GM23338 (cell line): ENCODE results near the gene DRC1. TPM values are rescaled to one million over a fixed set of nuclear protein-coding genes. Genes with fewer than 3 reads are reported as not detected.

ENCODE experiments used
- ATAC-seq: fragments of 200-7000 bp; cut with Tn5 transposase; 3 replicates; pipeline ENCODE4 v1.9.1; 2020
- DNase-seq: peaks from one replicate; pipeline ENCODE4 v3.0.0-alpha.2; 2015; ENCODE audit warnings: low spot score
- H2AFZ ChIP-seq: fragments of 200-600 bp; sonication (generic); 2 replicates; pipeline ENCODE4 v1.8.0; 2016; ENCODE audit warnings: antibody characterized with exemption, mild to moderate bottlenecking, moderate library complexity
- H3F3A ChIP-seq: fragments of 200-600 bp; sonication (generic); replicated peaks from 2 replicates; pipeline ENCODE4 v1.8.0; 2017; ENCODE audit warnings: antibody characterized with exemption, mixed run types, low read depth
- H3K27ac ChIP-seq: fragments of 200-600 bp; sonication (generic); 2 replicates; pipeline ENCODE4 v1.6.1; 2016; ENCODE audit warnings: low read depth
- H3K27me3 ChIP-seq: fragments of 200-600 bp; sonication (generic); 2 replicates; pipeline ENCODE4 v1.8.0; 2016; ENCODE audit warnings: mild to moderate bottlenecking, mixed run types, moderate library complexity; ENCODE audit not compliant: insufficient read depth
- H3K36me3 ChIP-seq: fragments of 200-600 bp; sonication (generic); 2 replicates; pipeline ENCODE4 v1.8.0; 2016; ENCODE audit warnings: mild to moderate bottlenecking; ENCODE audit not compliant: insufficient read depth
- H3K4me1 ChIP-seq: fragments of 200-600 bp; sonication (generic); 2 replicates; pipeline ENCODE4 v1.8.0; 2016; ENCODE audit warnings: mild to moderate bottlenecking, moderate library complexity; ENCODE audit not compliant: insufficient read depth
- H3K4me2 ChIP-seq: fragments of 200-600 bp; sonication (generic); 2 replicates; pipeline ENCODE4 v1.7.1; 2017; ENCODE audit warnings: mixed run types
- H3K4me3 ChIP-seq: fragments of 200-600 bp; sonication (generic); 2 replicates; pipeline ENCODE4 v1.6.1; 2016; ENCODE audit warnings: mixed run types
- H3K79me2 ChIP-seq: fragments of 200-600 bp; sonication (generic); replicated peaks from 2 replicates; pipeline ENCODE4 v1.8.0; 2017; ENCODE audit warnings: mild to moderate bottlenecking; ENCODE audit not compliant: insufficient read depth
- H3K9me2 ChIP-seq: fragments of 200-600 bp; sonication (generic); 2 replicates; pipeline ENCODE4 v1.8.0; 2017; ENCODE audit not compliant: insufficient read depth
- H4K20me1 ChIP-seq: fragments of 200-600 bp; sonication (generic); replicated peaks from 2 replicates; pipeline ENCODE4 v1.8.0; 2017; ENCODE audit warnings: mild to moderate bottlenecking; ENCODE audit not compliant: insufficient read depth
- H3K27ac Mint-ChIP-seq: 2 replicates; pipeline ENCODE4 v1.8.0; 2020; ENCODE audit warnings: inconsistent platforms, mild to moderate bottlenecking, moderate library complexity, mixed read lengths
- H3K27me3 Mint-ChIP-seq: 3 replicates; pipeline ENCODE4 v1.8.0; 2022; ENCODE audit warnings: low read depth, mild to moderate bottlenecking, moderate library complexity, mixed read lengths, inconsistent platforms; ENCODE audit not compliant: insufficient read depth, poor library complexity
- H3K36me3 Mint-ChIP-seq: 3 replicates; pipeline ENCODE4 v1.8.0; 2021; ENCODE audit warnings: low read depth, mild to moderate bottlenecking, inconsistent platforms, moderate library complexity, mixed read lengths
- H3K4me1 Mint-ChIP-seq: 3 replicates; pipeline ENCODE4 v1.8.0; 2020; ENCODE audit warnings: mild to moderate bottlenecking, inconsistent platforms, mixed read lengths
- H3K4me3 Mint-ChIP-seq: 3 replicates; pipeline ENCODE4 v1.8.0; 2021; ENCODE audit warnings: moderate library complexity, mild to moderate bottlenecking, inconsistent platforms, mixed read lengths
- H3K9me3 Mint-ChIP-seq: 3 replicates; pipeline ENCODE4 v1.8.0; 2020; ENCODE audit warnings: moderate library complexity, mild to moderate bottlenecking, inconsistent platforms, mixed read lengths
- CREB1 ChIP-seq: fragments of 250-450 bp; sonication (Bioruptor Pico); IDR thresholded peaks from 2 replicates; pipeline ENCODE4 v1.5.0; 2020; ENCODE audit warnings: low read depth, mild to moderate bottlenecking, moderate library complexity
- CTCF ChIP-seq, 2 experiments: fragments of 200-600 bp in 1 of 2; sonication (generic) in 1 of 2; conservative IDR thresholded peaks; 2 replicates each; pipeline versions ENCODE4 v1.5.1 to v1.6.1; 2016 to 2017; ENCODE audit warnings: antibody characterized with exemption in 2 of 2, low read depth in 2 of 2, mild to moderate bottlenecking in 2 of 2, moderate library complexity in 1 of 2
- EZH2 ChIP-seq: fragments of 200-600 bp; sonication (generic); IDR thresholded peaks from one replicate; pipeline ENCODE4 v1.8.0; 2017; ENCODE audit warnings: antibody characterized with exemption, mild to moderate bottlenecking, low read depth; ENCODE audit not compliant: unreplicated experiment
- EZH2phosphoT487 ChIP-seq: fragments of 200-600 bp; sonication (generic); IDR thresholded peaks from one replicate; pipeline ENCODE4 v1.8.1; 2018; ENCODE audit warnings: antibody characterized with exemption; ENCODE audit not compliant: unreplicated experiment
- JUNB ChIP-seq: IDR thresholded peaks from one replicate; pipeline ENCODE4 v1.6.1; 2016; ENCODE audit warnings: antibody characterized with exemption; ENCODE audit not compliant: unreplicated experiment
- NANOG ChIP-seq: IDR thresholded peaks from 2 replicates; pipeline ENCODE4 v1.6.1; 2016; ENCODE audit warnings: antibody characterized with exemption, borderline replicate concordance
- POLR2AphosphoS5 ChIP-seq: IDR thresholded peaks from 2 replicates; pipeline ENCODE4 v1.6.1; 2016; ENCODE audit warnings: antibody characterized with exemption, low read depth
- REST ChIP-seq: IDR thresholded peaks from one replicate; pipeline ENCODE4 v1.6.1; 2018; ENCODE audit warnings: antibody characterized with exemption; ENCODE audit not compliant: unreplicated experiment
- STAT1 ChIP-seq: IDR thresholded peaks from one replicate; pipeline ENCODE4 v1.6.1; 2016; ENCODE audit warnings: antibody characterized with exemption; ENCODE audit not compliant: unreplicated experiment
- ZNF114 ChIP-seq: fragments of 250-450 bp; sonication (Bioruptor Pico); IDR thresholded peaks from 2 replicates; pipeline ENCODE4 v1.5.0; 2020; ENCODE audit warnings: mild to moderate bottlenecking, moderate library complexity
- polyA plus RNA-seq: library from polyadenylated mRNA; unstranded; fragments of >200 nt; fragmentation: Nextera tagmentation; extraction: Ambion mirVana; gene quantifications from 2 replicates; pipeline ENCODE4 v1.2.1, GENCODE V29; 2016
- total RNA-seq: library from RNA; depleted of rRNA; stranded (reverse); fragments of >200 nt; shearing (Covaris generic); gene quantifications from 2 replicates; pipeline ENCODE4 v1.2.3, GENCODE V29; 2014

Gene DRC1
- total and polyA plus RNA-seq, 2 experiments from 2014 or later: 0.45 TPM; not detected in 1

GRCh38 chr2:26460613-26461031 lies 58.9 kb downstream of the DRC1 start (continued):
- TF ChIP-seq REST (no peak), NANOG (no peak), EZH2 (no peak), STAT1 (no peak), ZNF114 (CRISPR knock-in tag) (no peak), EZH2phosphoT487 (no peak), JUNB (no peak), CREB1 (CRISPR knock-in tag) (no peak), POLR2AphosphoS5 (no peak)

GRCh38 chr2:26461601-26462023 lies 59.9 kb downstream of the DRC1 start:
- Mint-ChIP-seq H3K27ac (no peak overlapping the region), H3K27me3 (peaks cover 15% of the 10 kb centered on the region), H3K36me3 (no peaks in the 10 kb centered on the region), H3K4me3 (no peak overlapping the region), H3K4me1 (peaks cover 19% of the 10 kb centered on the region), H3K9me3 (no peaks in the 10 kb centered on the region; the same call in 2 of the 3 replicates)
- no peak overlapping the region for H3K4me2 ChIP-seq
- H4K20me1 ChIP-seq: no peaks in the 10 kb centered on the region
- H3K4me1 ChIP-seq: no peaks in the 10 kb centered on the region
- ATAC-seq (no peak), DNase-seq (no peak)
- no peak overlapping the region for H2AFZ ChIP-seq
- no peak overlapping the region for H3K4me3 ChIP-seq
- H3K79me2 ChIP-seq: no peaks in the 10 kb centered on the region
- H3F3A ChIP-seq: no peaks in the 10 kb centered on the region
- no peak for TF ChIP-seq EZH2
- peak in 1 of 2 experiments; percentile 14; a peak in 1 of 4 replicates for TF ChIP-seq CTCF (conservative IDR thresholded peaks at IDR 0.05; ENCODE audit: low read depth in 2 of 2)
- H3K36me3 ChIP-seq: no peaks in the 10 kb centered on the region
- H3K27me3 ChIP-seq: no peaks in the 10 kb centered on the region
- no peaks in the 10 kb centered on the region for H3K9me2 ChIP-seq
- no peak overlapping the region for H3K27ac ChIP-seq
